Measurements from ENCODE around the gene S100G. TPM values are rescaled to one million over a fixed set of nuclear protein-coding genes. Genes with fewer than 3 reads are reported as not detected.
A peak's percentile ranks its signal among the peaks of the same experiment; 100 is the strongest.
"Not testable (repeated sequence)": the region's sequence is repeated elsewhere in the genome, so short reads cannot be mapped to it uniquely, and the experiment has no call there.

The S100G gene, protein sequence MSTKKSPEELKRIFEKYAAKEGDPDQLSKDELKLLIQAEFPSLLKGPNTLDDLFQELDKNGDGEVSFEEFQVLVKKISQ
- not detected for polyA plus RNA-seq

DNA sequence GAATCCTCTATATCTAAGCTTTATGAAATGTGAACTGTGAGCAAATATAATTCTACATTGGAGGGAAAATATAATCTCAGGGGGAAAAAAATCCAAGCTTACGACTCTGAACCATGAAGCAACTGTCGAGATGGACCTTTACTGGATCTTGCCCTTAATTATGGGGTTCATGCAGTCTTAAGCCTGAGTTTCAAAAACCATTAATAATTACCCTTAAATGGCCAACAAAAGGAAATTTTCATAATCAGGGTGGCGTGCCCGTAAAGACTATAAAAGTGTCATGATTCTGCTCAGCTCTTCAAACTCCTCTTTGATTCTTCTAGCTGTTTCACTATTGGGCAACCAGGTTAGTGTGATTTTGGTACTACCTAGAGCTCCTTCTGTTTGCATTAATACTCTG, at the start of gene S100G:
TSS of gene S100G (plus strand) at position 301 of the 400 bp plus-strand sequence. CDS start 849 bp downstream, outside the sequence.
- Mint-ChIP-seq H3K36me3 (peaks cover 5% of the 10 kb centered on the region), H3K4me3 (no peak within 1 kb of the TSS)

DNA sequence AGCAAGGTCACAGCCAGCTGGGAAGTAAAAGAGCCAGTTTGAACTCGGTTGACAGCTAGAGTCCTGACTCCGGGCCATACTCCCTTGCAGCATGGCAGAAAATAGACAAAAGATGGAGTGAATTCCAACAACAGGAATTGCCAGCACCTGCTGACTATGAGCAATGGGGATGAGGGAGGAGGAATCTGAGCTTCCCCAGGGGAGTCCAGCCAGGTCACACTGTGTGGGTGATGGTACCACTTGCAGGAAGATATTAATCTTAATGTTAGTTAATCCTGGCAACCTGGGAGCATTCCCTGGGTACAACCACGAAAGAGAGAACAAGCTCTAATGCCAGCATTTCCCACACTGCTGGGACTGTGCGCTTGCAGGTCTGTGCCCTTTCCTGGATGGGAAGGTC, 48.1 kb upstream of the S100G start:
- Mint-ChIP-seq H3K4me1 (peaks cover 0 to 9% (median 7%) of the 10 kb centered on the region in 3 donors), H3K4me3 (no peak overlapping the region), H3K9me3 (no peaks in the 10 kb centered on the region), H3K27ac (peak overlapping the region in 1 of 3 donors; percentile 20), H3K36me3 (peaks cover 5% of the 10 kb centered on the region), H3K27me3 (no peaks in the 10 kb centered on the region)

More for the DNA sequence above, at the start of gene S100G:
- Mint-ChIP-seq H3K27ac (no peak within 1 kb of the TSS), H3K9me3 (no peaks in the 10 kb centered on the region), H3K27me3 (no peaks in the 10 kb centered on the region), H3K4me1 (no peaks in the 10 kb centered on the region)

DNA sequence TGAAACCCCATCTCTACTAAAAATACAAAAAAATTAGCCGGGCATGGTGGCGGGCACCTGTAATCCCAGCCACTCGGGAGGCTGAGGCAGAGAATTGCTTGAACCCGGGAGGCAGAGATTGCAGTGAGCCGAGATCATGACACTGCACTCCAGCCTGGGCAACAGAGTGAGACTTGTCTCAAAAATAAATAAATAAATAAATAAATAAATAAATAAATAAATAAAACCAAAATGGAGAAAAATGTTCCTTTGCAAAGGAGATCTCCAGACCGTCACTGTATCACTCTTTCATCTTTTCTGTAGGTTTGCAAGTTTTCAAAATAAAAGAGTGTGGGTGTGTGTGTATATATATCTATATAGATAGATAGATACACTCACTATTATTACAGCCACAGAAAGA, 46.7 kb upstream of the S100G start:
- not testable (repeated sequence) for H3K27ac Mint-ChIP-seq, H3K36me3 Mint-ChIP-seq, H3K4me3 Mint-ChIP-seq, H3K27me3 Mint-ChIP-seq, H3K4me1 Mint-ChIP-seq, H3K9me3 Mint-ChIP-seq

DNA sequence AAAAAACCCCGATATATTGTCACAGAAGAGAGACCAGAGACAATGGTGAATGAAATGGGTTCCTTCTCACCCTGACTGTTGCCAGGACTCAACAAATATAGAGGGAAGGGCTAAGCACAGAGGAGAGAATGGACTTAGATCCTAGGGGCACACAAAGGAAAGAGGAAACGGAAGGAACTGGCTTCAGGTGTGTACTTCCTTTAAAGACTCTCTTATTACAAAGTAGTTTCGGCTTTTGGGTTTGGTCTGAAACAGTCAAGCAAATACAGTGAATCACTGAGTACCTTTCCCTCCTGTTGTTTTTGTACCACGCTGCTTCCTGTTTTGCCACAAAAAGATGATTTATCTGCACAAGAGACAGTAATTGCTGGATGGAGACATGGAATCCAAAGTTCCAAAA, 46.1 kb upstream of the S100G start:
- no peak overlapping the region for H3K27ac Mint-ChIP-seq
- peaks cover 0 to 9% (median 7%) of the 10 kb centered on the region in 3 donors for H3K4me1 Mint-ChIP-seq
- no peaks in the 10 kb centered on the region for H3K9me3 Mint-ChIP-seq
- H3K27me3 Mint-ChIP-seq: no peaks in the 10 kb centered on the region
- peaks cover 3% of the 10 kb centered on the region for H3K36me3 Mint-ChIP-seq
- peak overlapping the region in 2 of 4 donors; percentile 19 to 41 for H3K4me3 Mint-ChIP-seq

DNA sequence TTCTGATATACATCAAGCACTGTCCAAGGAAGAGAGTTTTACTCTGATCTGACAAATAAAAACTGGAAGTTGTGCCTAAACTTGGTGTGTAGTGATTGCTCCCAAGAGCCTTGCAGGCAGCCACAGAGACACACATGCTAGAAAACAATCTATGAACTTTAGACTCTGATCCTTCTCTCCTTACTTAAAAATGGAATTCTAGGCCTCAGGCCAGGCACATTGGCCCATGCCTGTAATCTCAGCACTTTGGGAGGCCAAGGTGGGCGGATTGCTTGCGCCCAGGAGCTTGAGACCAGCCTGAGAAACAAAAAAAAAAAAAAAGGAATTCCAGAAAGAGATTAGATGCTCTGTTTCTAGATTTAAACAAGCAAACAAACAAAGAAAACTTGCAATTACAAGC, 45.6 kb upstream of the S100G start:
- H3K4me3 Mint-ChIP-seq: no peak overlapping the region
- peaks cover 0 to 9% (median 7%) of the 10 kb centered on the region in 3 donors for H3K4me1 Mint-ChIP-seq
- no peaks in the 10 kb centered on the region for H3K9me3 Mint-ChIP-seq
- H3K27me3 Mint-ChIP-seq: no peaks in the 10 kb centered on the region
- H3K27ac Mint-ChIP-seq: no peak overlapping the region
- no peaks in the 10 kb centered on the region for H3K36me3 Mint-ChIP-seq

DNA sequence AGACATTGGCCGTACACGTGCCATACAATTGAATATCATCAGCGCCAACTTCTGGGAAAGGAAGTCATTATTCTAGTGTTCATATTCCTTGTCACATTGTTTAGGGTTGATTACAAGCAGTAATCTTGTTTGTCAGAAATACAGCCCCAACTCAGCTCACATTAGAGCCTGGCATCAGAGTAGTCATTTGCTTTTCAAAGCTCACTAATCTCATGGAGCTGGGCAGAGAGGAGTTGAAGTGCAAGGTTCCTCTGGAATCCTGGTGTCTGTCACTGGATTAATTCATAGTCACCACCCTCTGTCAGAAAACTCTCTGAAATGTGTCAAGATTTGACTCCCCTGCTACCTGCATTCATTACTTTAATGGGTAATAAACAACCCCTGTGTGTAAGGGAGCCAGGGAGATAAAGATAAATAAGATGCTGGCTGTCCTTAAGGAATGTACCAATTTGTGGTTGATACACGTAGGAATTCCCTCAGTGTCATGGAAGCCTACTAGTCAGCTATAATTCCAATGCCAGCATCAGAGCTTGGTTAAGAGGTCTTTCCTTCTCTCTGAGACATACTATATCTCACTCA, 43.7 kb upstream of the S100G start:
- H3K27me3 Mint-ChIP-seq: no peaks in the 10 kb centered on the region
- no peak overlapping the region for H3K27ac Mint-ChIP-seq

DNA sequence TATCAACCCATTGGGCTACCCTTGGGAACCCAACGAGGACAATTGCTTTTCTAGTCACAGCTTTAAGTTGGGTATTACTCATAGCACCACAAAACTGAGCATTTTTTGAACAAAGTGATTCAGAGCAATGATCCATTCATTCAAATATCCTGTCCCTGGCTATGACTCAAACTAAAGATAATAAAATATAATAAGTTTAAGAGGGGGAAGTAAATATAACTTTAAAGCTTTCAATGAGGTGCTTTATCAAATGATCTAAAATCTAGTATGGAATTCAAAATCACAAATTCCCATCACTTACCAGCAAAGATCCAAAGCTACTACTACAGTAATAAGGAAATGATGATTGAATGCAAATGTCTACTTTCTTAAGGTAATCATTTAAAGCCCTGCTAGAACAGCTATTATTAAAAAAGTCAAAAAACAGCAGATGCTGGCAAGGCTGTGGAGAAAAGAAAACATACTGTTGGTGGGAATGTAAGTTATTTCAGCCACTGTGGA, 39.8 kb upstream of the S100G start:
- Mint-ChIP-seq H3K36me3 (peaks cover 11% of the 10 kb centered on the region), H3K4me1 (peaks cover 0 to 1% (median 0%) of the 10 kb centered on the region in 3 donors), H3K9me3 (peaks cover 0 to 5% (median 0%) of the 10 kb centered on the region in 3 donors), H3K27me3 (no peaks in the 10 kb centered on the region), H3K27ac (no peak overlapping the region), H3K4me3 (peak overlapping the region in 1 of 4 donors; percentile 3)

More for the DNA sequence above, 43.7 kb upstream of the S100G start:
- peaks cover 0 to 3% (median 0%) of the 10 kb centered on the region in 3 donors for H3K9me3 Mint-ChIP-seq
- H3K36me3 Mint-ChIP-seq: peaks cover 4% of the 10 kb centered on the region
- H3K4me1 Mint-ChIP-seq: peaks cover 0 to 9% (median 7%) of the 10 kb centered on the region in 3 donors
- H3K4me3 Mint-ChIP-seq: no peak overlapping the region

DNA sequence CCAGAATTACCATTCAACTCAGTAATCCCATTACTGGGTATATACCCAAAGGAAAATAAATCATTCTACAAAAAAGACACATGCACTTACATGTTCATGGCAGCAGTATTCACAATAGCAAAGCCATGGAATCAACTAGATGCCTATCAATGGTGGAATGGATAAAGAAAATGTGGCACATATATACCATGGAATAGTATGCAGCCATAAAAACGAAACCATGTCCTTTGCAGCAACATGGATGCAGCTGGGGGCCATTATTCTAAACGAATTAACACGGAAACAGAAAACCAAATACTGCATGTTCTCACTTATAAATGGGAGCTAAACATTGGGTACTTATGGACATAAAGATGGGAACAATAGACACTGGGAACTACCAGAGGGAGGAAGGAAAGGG, 39.3 kb upstream of the S100G start:
- H3K4me3 Mint-ChIP-seq, H3K27ac Mint-ChIP-seq, H3K27me3 Mint-ChIP-seq, H3K4me1 Mint-ChIP-seq, H3K9me3 Mint-ChIP-seq: not testable (repeated sequence)
- peaks cover 11% of the 10 kb centered on the region for H3K36me3 Mint-ChIP-seq

DNA sequence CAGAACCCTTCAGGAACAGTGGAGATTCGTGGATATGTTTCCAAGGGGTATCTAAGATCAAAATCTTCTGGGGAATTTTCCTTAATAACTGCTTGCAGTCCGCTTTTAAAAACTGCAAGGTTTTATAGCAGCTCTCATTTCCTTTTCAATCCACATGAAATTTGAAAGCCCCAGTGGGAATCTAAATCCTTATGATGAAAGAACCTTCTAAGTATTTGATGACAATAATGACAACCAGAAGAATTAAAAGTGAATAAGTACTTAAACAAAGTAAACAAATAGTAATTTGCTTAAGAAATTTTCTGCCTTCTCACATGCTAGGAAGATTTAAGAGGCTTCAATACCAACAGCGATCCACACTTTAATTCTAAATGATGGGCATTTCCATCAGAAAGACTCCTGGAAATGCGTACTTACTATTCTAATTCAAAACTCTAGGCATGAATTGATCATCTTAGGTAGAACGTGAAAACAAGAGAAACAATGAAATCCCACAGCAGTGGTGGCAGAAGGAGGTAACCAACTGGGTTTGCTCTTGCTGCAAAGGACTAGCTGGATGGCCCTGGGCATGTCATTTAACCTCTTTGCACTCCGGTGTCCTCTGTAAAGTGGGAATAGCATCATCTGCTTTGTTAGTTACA, 37.6 kb upstream of the S100G start:
- Mint-ChIP-seq H3K36me3 (peaks cover 15% of the 10 kb centered on the region), H3K4me1 (no peaks in the 10 kb centered on the region), H3K27me3 (no peaks in the 10 kb centered on the region)

DNA sequence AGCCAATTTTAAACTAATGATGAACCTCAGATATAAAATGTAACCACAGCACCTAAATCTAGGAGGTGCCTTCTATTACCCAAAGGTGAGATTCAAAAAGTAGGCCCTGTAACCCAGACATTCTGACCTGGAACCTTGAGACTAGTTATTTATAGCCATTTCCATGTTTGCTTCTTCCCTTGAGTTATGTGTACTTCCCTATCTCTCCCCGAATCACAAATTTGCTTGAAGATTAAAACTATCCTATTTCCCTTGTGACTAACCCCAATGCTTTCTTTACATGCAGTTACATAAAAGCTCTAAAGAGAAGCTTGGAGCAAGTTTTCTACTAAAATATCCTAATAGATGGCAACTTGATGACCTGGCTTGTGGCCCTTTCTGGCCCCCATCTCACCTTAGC, 32.6 kb upstream of the S100G start:
- Mint-ChIP-seq H3K4me1 (no peaks in the 10 kb centered on the region), H3K27me3 (no peaks in the 10 kb centered on the region), H3K4me3 (no peak overlapping the region), H3K27ac (no peak overlapping the region), H3K36me3 (peaks cover 20% of the 10 kb centered on the region), H3K9me3 (peaks cover 0 to 5% (median 3%) of the 10 kb centered on the region in 3 donors)

More for the DNA sequence above, 37.6 kb upstream of the S100G start:
- Mint-ChIP-seq H3K4me3 (no peak overlapping the region), H3K9me3 (peaks cover 0 to 5% (median 0%) of the 10 kb centered on the region in 3 donors), H3K27ac (no peak overlapping the region)

DNA sequence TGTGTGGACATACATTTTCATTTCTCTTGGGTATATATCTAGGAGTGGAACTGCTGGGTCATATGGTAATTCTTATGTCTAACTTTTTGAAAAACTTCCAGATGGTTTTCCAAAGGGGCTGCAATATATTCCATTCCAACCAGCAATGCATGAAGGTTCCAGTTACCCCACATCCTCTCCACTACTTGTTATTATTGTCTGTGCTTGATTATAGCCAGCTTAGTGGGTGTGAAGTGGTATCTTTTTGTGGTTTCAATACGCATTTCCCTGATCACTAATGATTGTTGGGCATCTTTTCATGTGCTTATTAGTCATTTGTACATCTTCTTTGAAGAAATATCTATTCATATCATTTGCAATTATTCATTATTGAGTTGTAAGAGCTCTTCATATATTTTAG, 31.5 kb upstream of the S100G start:
- H3K36me3 Mint-ChIP-seq: peaks cover 23% of the 10 kb centered on the region
- no peaks in the 10 kb centered on the region for H3K4me1 Mint-ChIP-seq
- peaks cover 0 to 5% (median 3%) of the 10 kb centered on the region in 3 donors for H3K9me3 Mint-ChIP-seq
- H3K4me3 Mint-ChIP-seq: no peak overlapping the region
- H3K27ac Mint-ChIP-seq: no peak overlapping the region
- H3K27me3 Mint-ChIP-seq: no peaks in the 10 kb centered on the region

DNA sequence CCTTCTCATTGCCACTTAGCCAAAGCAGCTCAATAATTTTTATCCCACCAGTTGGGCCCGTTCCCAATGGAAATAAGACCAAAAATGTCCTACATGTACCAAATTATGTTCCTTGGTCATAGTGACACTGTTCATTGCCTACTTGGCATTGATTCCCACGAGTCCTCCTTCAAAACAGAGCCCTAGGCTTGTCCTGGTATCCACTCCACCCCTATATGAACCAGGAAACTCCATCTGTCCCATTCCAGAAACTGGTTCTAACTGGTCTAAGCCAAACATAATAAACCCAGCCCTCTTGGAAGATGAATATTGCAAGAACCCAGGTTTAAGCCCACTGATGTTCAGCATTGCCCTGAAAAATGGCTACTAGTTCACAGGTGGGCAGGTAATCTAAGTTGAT, 30.9 kb upstream of the S100G start:
- peaks cover 0 to 5% (median 3%) of the 10 kb centered on the region in 3 donors for H3K9me3 Mint-ChIP-seq

DNA sequence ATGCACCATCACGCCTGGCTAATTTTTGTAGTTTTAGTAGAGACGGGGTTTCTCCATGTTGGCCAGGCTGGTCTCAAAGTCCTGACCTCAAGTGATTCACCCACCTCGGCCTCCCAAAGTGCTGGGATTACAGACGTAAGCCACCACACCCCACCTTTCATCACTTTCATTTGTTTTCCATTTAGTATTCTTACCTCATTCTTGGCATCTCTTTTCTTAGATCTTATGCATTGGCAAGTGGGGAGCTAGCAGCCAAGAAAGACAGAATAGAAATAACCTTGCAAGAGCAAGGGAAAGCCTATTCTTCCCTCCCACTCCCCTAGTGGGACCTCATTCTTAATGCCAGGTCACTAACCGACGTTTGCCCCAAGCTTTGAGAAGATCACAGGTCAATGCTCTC, 21.4 kb upstream of the S100G start:
- H3K27ac Mint-ChIP-seq: not testable (repeated sequence)

More for the DNA sequence above, 30.9 kb upstream of the S100G start:
- no peak overlapping the region for H3K27ac Mint-ChIP-seq
- H3K4me3 Mint-ChIP-seq: no peak overlapping the region
- H3K4me1 Mint-ChIP-seq: no peaks in the 10 kb centered on the region
- H3K36me3 Mint-ChIP-seq: peaks cover 19% of the 10 kb centered on the region
- H3K27me3 Mint-ChIP-seq: no peaks in the 10 kb centered on the region

DNA sequence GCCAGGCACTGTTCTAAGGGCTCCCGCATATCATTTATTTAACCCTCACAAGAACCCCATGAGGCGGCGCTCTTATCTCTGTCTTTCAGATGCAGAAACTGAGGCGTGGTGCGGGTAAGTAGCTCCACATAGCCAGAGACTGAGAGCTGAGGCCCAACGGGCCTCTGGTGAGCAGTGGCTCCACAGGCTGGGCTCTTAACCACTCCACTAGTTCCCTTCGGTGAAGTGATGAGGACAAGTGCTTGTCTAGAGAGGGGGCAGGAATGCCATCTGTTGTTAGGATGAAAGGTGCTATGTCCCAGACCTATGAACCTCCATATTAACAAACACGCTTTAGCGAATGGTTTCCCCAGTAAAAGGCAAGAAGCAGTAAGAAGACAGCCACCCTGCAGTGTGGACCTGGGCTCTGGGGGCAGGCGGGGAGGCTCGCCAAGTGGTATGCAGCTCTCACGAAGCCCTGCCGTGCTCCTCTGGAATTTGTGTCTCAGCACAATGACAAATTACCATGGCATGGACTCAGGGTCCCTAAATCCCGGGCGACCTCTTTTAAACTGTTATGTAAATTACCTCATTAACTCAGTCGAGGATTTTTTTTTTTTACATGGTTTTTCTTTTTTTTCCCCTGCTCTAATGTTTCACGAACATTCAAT, 20.9 kb upstream of the S100G start:
- Mint-ChIP-seq H3K36me3 (peaks cover 8% of the 10 kb centered on the region), H3K4me3 (no peak overlapping the region), H3K27me3 (no peaks in the 10 kb centered on the region), H3K27ac (peak overlapping the region in 1 of 3 donors; percentile 53), H3K4me1 (no peaks in the 10 kb centered on the region), H3K9me3 (peaks cover 0 to 3% (median 0%) of the 10 kb centered on the region in 3 donors)

More for the DNA sequence above, 21.4 kb upstream of the S100G start:
- H3K4me3 Mint-ChIP-seq: peak overlapping the region in 1 of 4 donors; percentile 25
- H3K27me3 Mint-ChIP-seq, H3K9me3 Mint-ChIP-seq, H3K36me3 Mint-ChIP-seq, H3K4me1 Mint-ChIP-seq: not testable (repeated sequence)

DNA sequence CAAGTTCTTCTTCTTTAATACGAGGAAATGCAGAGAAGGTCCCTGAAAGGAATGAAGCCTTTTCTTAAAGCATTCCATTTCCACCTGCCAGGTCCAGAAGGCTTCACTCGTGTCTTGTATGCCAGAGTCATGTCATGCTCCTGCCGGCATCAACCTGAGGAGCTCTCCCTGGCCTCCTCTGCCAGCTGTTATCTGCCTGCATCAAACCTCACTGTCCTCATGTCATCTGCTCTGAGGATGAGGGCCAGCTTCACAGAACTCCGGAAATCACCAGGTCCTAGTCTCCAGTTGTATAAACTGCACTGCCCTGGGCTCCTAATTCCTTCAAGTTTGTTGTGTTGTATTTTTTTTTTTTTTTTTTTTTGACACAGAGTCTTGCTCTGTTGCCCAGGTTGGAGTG, 20.0 kb upstream of the S100G start:
- Mint-ChIP-seq H3K4me3 (no peak overlapping the region), H3K27ac (peak overlapping the region in 1 of 3 donors; percentile 53), H3K4me1 (no peaks in the 10 kb centered on the region), H3K27me3 (no peaks in the 10 kb centered on the region), H3K9me3 (peaks cover 0 to 3% (median 0%) of the 10 kb centered on the region in 3 donors), H3K36me3 (peaks cover 8% of the 10 kb centered on the region)

Data from IgD-negative memory B cell (primary cell).